ENCODE data around the gene CRYGN. TPM values are rescaled to one million over a fixed set of nuclear protein-coding genes. Genes with fewer than 3 reads are reported as not detected.

The CRYGN gene
- total RNA-seq, 1 donor from 2014 or later, result not detected

DNA sequence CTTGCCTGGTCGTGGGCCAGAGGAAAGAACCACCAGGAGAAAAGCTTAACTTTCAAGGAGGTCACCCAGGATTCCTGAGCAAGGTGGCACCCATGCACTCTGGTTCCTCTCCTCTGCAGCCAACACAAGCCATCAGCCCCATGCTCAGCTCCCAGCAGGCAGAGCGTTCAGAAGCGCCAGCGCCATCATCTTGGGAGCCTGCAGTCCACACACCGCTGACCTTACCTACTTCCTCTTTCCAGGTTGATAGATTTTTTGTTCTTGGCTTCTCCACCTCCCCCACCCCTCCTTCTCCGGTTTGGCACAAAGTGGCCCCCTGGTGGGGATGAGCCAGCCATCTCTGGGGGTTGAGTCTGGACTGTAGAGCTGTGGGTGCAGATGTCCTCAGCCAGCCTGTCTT, 28.4 kb downstream of the CRYGN start:
- no peak for ATAC-seq
- no peak for DNase-seq
- intact Hi-C loops (cut with micrococcal nuclease), result no loop called here

DNA sequence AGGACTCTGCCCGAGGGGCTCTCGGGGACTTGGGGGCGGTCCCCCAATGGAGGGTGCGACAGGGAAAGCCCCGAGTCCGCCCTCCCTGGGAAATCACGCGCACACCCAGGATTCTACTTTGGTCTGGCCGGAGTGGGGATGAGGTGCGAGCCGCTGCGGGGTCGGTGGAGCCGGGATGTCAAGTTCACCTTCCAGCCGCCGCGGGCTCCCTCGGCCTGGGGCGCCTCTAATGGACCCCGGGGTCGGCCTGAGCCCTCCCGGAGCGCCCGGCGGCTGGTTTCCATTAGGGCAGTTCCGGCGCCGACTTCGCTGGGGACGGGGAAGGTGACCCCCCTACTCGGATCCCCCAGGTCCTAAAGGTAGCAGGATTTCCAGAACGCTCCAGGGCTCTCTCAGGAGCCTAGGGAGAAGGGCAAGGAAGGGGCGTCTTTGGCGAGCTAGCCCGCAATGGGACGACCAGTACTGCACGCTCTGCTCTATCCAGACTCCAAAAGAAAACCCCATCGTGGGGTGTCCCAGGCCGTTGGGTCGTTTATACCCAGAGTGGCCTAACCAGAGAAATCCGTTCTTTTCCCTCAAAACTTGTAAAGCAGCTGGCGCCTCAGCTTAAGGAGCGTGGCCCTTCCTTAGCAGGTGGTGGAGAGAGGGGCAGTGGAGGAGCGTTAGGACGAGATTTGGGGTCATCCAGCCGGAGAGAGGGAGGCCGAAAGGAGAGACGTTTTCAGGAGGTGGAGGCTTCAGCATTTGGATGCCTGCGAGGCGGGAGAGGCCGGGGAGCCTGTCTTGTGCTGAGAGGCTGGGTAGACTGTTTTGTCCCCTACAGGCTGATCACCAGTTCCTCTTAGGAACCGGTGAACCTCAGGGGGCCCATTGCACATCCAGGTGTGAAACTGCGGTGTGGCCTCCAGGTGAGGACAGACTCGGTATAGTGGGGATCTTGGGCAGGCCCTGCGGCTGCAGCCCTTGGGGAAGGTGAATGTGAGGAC, 29.2 kb downstream of the CRYGN start:
- peak; percentile 51 for ATAC-seq
- intact Hi-C loops (cut with micrococcal nuclease), result no loop called here
- no peak for DNase-seq

DNA sequence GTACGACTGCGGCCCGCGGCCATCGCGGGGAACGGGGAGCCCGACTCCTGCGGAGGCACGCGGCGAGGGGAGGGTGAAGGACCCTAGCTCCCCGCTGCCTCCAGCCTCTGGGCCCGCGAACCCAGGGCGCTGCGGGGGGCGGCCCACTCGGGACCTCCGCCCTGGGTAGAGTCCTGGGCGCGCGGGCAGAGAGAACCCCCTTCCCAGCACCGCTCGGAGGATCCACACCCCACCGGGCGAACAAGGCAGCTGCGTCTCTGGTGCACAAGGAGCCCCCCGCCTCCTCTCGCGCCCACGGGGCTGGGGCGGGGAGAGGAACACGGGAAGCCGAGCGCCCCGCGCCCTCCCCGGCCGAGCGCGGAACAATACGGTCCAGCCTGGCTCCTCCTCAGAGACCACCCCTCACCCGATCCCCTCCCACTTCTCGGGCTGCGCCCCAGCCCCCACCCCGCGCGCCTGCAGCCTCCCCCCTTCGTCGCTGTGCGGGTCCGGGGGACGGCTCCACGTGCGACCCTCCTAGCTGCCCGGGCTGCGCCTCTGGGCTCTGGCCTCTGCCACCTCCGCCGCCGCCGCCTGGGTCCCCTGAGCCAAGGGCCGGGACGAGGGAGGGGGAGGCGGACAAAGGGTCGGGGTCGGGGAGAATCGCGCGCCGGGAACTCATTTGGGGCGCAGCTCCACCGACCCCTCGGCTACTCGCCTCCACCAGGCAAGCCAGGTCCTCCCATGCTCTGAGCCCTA, 30.1 kb downstream of the CRYGN start, which contains the start of gene WDR86:
TSS of gene WDR86 (minus strand) at position 372 of the 738 bp plus-strand sequence. CDS start 449 bp downstream, outside the sequence.
- ATAC-seq, result peak; percentile 25
- intact Hi-C loops (cut with micrococcal nuclease), result no loop called here
- no peak for DNase-seq

DNA sequence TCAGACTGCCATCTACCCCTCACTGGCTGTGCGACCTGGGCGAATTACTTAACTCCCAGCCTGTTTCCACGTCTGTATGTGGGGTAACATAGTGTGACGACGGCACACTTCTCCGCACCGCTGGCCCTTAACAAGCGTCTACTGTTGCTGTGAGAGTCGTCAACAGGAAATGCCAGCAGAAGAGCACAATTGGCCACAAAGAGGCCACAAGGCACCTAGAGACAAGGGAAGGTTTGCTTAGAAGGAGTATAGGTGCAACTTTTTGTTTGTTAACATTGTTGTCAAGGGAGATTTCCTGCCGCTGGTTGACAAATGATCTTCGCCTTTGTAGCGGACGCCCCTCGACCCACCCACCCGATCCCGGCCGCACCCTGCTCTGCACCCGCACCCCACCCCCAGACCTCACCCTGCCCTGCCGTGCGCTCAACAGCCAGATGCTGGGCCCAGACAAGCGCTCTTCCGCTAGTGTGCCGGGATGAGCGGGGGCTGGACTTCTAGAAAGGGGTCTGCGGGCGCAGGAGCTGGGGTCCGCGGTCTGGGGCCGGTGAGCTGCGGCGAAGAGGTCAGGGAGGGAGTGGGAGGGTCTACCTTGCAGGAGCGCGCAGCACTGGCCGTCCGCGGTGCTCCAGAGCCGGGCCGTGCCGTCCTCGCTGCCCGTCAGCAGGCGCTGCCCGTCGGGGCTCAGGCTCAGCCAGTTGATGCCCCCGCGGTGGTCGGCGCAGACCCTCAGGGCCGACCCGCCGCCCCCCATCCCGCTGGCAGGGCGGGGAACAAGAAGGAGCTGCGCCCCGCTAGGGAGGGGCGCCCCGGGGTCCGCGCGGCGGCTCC, 30.9 kb downstream of the CRYGN start:
- ATAC-seq (peak; percentile 23), DNase-seq (no peak)
- intact Hi-C loops (cut with micrococcal nuclease), result no loop called here

DNA sequence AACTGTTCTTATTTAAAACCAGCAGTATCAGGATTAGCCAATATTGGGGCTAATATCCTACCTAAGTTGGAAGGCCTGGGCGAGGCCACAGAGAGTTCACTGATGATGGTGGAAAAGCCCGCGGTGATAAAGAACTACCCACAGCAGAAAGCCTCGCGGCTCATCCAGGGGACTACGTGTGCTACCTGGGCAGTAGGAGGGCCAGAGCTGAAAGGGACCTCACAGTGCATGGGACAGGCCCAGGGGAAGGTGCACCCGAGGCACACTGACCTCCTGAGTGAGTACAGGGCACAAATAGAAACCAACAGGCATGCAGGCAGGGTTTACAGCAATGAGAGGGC, 31.5 kb downstream of the CRYGN start:
- DNase-seq (no peak), ATAC-seq (no peak)
- intact Hi-C loops (cut with micrococcal nuclease), result no loop called here

DNA sequence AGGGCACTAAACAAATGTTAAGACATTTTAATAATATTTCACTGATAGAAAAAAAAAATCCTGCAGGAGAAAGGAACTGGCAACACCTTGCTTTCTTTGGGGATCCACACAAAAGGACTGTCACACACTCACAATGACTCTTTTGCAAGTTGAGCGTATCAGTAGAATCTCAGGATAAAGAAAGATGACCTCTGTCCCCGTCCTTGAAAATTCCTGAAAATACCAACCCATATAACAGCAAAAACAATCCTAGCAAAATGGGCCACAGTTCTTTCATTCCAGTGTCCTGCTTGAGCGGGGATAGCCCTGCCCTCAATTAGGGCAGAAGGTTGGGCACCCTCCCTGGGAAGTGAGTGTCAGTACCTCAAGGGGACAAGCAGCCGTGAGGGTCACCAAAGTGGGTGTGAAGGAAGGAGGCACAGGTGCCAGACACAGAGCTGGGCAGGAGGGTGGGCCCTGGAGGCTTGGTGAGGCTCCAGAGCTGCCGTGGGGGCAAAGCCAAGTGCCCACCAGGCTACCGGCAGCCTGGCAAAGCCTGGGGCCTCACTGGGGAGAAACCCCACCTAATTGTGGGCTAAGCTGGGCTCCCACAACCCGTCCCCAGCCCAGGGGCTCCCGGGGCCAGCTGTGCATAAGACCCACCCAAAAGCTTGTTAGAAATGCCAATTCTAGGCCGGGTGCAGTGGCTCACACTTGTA, 32.9 kb downstream of the CRYGN start:
- no peak for DNase-seq
- no peak for ATAC-seq

DNA sequence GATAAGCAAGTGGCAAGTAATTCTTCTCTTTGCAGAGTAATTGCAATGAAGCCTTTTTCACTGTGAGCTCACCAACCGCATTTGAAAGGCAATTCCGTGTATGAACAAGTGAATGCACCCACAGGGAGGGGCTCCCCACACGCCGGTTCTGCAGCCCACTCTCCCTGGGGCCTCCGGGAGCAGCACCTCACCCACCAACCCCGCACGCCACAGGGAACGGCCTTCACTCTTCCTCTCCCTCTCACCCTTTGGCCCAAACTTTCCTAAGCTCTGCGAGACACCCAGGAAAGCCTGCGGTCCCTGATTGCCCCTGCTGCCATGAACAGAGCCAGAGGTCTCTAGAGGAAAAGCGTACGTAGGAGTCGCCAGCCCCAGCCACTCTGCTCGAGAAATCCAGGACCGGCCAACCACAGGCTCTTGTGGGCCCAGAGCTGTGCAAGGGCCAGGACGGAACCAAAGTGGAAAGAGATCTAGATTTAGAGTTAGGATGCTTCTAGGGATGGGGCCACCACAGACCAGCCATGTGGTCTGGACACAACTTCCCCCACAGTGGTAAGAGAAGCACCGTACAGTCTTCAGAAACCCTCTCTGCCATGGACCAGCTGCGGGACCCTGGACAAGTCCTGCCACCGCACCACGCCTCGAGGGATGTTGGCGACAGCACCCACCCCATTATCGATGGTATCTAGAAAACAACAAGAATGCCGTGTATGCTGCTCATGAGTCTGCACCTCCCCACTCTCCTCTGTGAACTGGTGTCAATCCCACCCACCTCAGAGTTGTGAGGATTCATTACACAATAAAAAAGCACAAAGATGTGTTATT, 33.7 kb downstream of the CRYGN start:
- DNase-seq (no peak), ATAC-seq (no peak)
- intact Hi-C loops (cut with micrococcal nuclease), result no loop called here

More for the DNA sequence above, 32.9 kb downstream of the CRYGN start:
- intact Hi-C loops (cut with micrococcal nuclease), result no loop called here

DNA sequence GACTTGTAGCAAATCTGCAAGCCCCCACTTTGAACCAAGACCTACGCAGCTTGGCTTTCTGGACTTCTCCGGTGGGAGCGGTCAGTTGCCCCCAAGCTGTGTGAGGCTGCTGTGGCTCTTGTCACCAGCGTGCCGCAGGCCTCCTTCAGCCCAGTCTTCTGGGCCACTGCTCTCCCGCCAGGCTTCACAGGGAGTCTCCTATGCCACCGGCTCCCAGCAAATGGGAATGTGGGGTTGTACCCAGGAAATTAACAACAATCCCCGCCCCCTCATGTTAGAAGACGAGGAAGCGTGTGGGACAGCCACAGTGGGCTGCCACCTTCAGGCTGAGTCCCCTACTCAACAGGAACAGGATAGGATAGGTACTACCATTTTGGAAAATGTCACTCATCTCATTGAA, 34.4 kb downstream of the CRYGN start:
- DNase-seq, result no peak
- no peak for ATAC-seq
- intact Hi-C loops (cut with micrococcal nuclease), result no loop called here

DNA sequence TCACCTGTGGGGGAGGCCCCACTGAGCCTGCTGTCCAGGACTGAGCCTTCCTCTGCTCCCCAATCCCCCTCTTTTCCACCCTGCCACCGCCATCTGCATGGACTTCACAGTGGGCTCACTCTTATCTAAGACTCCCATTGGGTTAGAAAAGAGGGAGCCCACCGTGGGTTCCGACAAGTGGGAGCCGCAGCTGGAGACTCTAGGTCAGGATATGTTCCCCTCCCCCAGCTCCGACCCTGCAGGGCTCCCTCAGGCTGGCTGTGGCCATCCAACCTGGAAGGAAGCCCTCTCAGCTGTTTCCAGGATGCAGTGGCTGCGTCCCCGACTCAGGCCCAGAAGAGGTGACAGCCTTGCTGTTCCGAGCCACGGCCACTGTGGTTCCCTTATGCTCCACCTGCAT, 34.9 kb downstream of the CRYGN start:
- DNase-seq, result no peak
- ATAC-seq, result no peak
- intact Hi-C loops (cut with micrococcal nuclease), result no loop called here

DNA sequence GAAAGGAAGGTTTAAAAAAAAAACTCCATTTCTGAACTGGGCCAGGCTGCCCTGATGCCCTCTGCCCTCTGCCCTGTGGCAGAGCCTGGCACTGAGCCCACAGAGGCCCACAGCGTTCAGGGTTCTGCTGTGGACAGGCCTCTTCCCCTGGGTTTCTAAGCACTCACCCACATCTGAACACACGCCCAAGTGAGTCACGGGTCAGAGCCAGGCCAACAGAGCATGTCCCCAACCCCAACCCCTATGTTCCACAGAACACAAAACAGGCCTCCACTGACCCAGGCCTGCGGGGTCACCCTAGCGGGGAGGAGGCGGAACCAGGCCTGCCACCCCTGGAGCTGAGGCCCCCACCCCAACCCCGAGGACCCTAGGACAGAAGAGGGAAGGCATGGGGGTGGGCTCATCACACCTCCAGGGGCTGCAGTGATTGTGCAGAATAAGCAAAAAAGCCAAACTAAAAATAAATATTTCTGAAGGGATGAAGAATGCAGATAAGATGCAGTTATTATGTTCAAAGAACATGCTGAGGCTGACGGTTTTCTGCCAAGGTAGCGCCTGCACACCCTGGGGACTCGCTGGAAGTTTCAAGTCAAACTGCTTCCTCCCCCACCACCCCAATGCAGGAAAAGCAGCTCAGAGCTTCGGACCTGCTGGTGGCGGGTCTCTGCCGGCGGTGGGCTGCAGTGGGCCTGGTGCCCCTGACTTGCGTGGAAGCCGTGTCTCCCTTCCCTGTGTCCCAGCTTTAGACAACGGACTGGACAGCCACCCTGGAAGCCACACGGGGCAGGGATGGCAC, 35.5 kb downstream of the CRYGN start:
- intact Hi-C loops (cut with micrococcal nuclease), result no loop called here
- DNase-seq, result no peak

DNA sequence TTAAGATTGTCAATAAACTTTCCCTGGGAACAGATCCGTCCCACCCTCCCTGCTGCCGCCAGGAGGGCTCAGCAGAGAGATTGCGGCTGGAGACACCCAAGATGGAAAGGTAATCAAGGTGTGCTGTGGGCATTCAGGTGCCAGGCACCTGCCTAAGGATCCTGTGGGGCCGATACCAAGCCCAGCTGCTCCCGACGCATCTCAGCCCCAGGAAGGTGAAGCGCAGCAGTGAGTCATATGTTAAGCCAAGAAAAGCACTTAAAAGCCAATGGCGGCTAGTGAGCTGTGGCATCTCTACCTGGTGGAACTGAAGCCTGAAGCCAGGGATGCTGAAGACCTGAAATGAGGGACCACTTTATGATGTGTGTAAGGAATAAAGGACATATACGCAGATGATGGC, 36.2 kb downstream of the CRYGN start:
- DNase-seq, result no peak
- no peak for ATAC-seq
- intact Hi-C loops (cut with micrococcal nuclease), result no loop called here

More for the DNA sequence above, 35.5 kb downstream of the CRYGN start:
- ATAC-seq, result peak; percentile 55

DNA sequence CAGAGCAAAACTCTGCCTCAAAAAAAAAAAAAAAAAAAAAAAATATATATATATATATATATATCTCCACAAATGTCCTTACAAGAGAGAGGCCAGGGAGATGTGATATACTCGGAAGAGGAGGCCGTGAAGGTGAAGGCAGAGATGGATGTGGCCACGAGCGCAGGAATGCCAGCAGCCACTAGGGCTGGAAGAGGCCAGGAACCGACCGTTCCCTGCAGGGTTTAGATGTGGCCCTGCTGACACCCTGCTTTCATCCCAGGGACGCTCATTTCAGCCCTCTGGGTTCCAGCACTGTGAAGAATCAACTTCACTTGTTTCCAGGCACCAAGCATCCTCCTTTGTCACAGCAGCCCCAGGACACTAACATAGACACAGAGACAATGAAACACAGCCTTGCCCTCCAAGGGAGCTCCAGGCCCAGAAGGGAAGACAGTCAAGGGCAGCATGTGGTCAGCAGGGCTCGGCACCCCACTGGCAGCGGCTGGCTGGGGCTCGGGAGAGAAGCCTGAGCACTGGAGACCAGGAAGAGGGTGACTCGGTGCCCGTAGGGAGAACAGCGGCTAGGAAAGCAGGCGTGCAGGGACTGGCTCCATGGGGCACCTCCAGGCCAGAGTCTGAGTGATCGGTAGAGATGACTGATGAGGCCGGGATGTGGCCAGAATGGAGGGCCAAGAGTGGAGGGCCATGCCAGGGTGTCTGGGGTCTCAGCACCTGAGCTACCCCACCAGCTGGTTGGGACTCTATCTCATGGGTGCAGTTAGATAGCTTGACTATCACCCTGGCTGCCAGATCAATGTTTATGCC, 37.7 kb downstream of the CRYGN start:
- intact Hi-C loops (cut with micrococcal nuclease), result no loop called here
- no peak for DNase-seq
- ATAC-seq, result no peak

DNA sequence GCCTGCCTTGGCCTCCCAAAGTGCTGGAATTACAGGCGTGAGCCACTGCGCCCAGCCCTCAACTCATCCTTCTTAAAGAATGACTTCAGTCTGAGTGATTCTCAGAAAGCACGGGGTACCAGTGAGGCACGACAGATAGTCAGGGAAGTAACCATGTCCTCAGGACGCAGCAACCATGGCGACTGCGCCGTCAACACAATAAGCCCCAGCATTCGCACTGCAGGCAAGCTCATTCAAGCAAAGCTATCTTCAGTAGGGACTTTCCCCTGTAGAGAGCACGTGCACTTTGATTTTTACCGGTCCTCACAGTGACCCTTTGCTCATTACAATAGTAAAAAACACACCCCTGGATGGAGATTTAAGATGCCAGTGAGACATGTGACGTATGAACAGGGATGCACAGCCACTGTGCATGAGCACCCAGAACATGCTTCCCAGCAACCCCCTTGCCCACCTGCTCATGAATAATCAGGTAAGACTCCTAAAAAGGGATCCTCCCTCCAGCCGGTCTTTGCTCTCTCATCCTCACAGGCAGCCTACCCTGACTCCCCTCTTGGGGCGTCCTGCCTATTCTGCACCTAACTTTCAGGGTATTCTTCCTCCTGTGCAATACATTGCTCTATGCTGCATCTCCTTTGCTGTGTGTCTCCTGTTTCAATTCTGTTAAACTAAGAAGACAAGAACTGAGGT, 39.2 kb downstream of the CRYGN start:
- no peak for DNase-seq
- ATAC-seq, result no peak
- intact Hi-C loops (cut with micrococcal nuclease), result no loop called here

DNA sequence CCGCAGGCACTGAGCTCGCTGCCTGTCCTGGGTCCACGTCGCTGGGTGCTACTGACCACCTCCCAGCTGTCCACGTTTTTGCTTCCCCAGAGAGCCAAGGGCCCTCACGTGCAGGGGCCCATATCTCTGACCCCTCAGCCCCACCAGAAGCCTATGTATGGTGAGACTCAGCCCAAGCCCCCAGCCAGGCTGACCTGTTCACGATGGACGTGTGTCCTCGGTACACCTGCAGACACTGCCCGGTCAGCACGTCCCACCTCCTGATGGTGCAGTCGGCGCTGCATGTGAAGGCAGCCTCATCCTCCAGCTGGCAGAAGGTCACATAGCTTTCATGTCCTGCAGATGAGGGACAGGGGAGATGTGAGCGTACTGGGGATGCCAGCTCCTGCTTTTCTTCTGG, 40.0 kb downstream of the CRYGN start:
- no peak for ATAC-seq
- intact Hi-C loops (cut with micrococcal nuclease), result no loop called here
- DNase-seq, result no peak

DNA sequence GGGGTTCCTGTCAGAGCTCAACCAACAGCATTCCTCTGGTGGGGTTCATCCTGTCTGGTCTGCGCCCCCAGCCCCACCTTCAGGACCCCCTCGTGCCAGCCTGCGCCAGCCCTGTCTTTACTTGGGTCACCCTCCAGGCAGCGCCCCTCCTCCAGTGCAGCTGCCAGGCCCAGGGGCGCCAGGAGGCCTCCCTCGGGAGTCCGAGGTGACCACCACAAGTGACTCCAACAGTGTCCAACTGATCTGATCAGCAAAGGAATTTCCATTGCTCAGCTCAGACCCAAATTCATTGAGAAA, 40.7 kb downstream of the CRYGN start:
- intact Hi-C loops (cut with micrococcal nuclease), result no loop called here
- no peak for DNase-seq
- ATAC-seq, result no peak
